LoVo (cell line): ENCODE measurements around the gene CHMP3.
"Not testable (repeated sequence)": the region's sequence is repeated elsewhere in the genome, so short reads cannot be mapped to it uniquely, and the experiment has no call there.

ENCODE experiments used
- DNase-seq: peaks from one replicate; pipeline ENCODE4 v3.0.0-alpha.2; 2016; ENCODE audit warnings: low spot score

CHMP3 gene

GRCh38 chr2:86562922-86563649 is at the start of gene CHMP3:
CHMP3 (minus strand) TSS chr2:86563443; CDS start chr2:86563348, 95 bp downstream.
- peak; percentile 96 for DNase-seq

GRCh38 chr2:86610871-86611270 is 47.6 kb upstream of the CHMP3 start:
- DNase-seq = no peak

- DNase-seq = no peak
Observed at GRCh38 chr2:86608832-86609410, 45.7 kb upstream of the CHMP3 start.

GRCh38 chr2:86603905-86604304 is 40.7 kb upstream of the CHMP3 start:
- no peak for DNase-seq

- DNase-seq = no peak
Observed at GRCh38 chr2:86598966-86599365, 35.7 kb upstream of the CHMP3 start.

- DNase-seq = no peak
Observed at GRCh38 chr2:86596118-86596517, 32.9 kb upstream of the CHMP3 start.

- no peak for DNase-seq
Observed at GRCh38 chr2:86593266-86593665, 30.0 kb upstream of the CHMP3 start.

- no peak for DNase-seq
Observed at GRCh38 chr2:86592547-86593230, 29.4 kb upstream of the CHMP3 start.

- not testable (repeated sequence) for DNase-seq
Observed at GRCh38 chr2:86589701-86590100, 26.5 kb upstream of the CHMP3 start.

GRCh38 chr2:86584151-86584913 is 21.1 kb upstream of the CHMP3 start:
- DNase-seq = no peak

GRCh38 chr2:86580560-86580959 is 17.3 kb upstream of the CHMP3 start:
- DNase-seq = no peak

- DNase-seq = no peak
Observed at GRCh38 chr2:86577817-86578456, 14.7 kb upstream of the CHMP3 start.

GRCh38 chr2:86570059-86570458 is 6.8 kb upstream of the CHMP3 start:
- DNase-seq = no peak

GRCh38 chr2:86566821-86567190 is 3.6 kb upstream of the CHMP3 start:
- DNase-seq = no peak

- DNase-seq = no peak
Observed at GRCh38 chr2:86566158-86566820, 3.0 kb upstream of the CHMP3 start.

GRCh38 chr2:86563650-86564061 is 413 bp upstream of the CHMP3 start:
- DNase-seq = no peak

- no peak for DNase-seq
Observed at GRCh38 chr2:86562485-86562921, 740 bp downstream of the CHMP3 start.

- DNase-seq = no peak
Observed at GRCh38 chr2:86557836-86558235, 5.4 kb downstream of the CHMP3 start.

- peak; percentile 47 for DNase-seq
Observed at GRCh38 chr2:86556508-86556907, 6.7 kb downstream of the CHMP3 start.

GRCh38 chr2:86552889-86553288 is 10.4 kb downstream of the CHMP3 start:
- no peak for DNase-seq

- not testable (repeated sequence) for DNase-seq
Observed at GRCh38 chr2:86549963-86550725, 13.1 kb downstream of the CHMP3 start.
